Sciatic nerve (tissue), 2 donors: ENCODE results near the gene CHSY1. TPM values are rescaled to one million over a fixed set of nuclear protein-coding genes. Genes with fewer than 3 reads are reported as not detected.
A peak's percentile ranks its signal among the peaks of the same experiment; 100 is the strongest.

Experiments
- ATAC-seq: fragments of 200-7000 bp; cut with Tn5 transposase; one replicate; pipeline ENCODE4 v1.9.1; 2020; ENCODE audit warnings: mild to moderate bottlenecking, moderate library complexity
- DNase-seq: peaks from one replicate; pipeline ENCODE4 v3.0.0-alpha.2; 2020; ENCODE audit warnings: low spot score
- intact Hi-C: fragments of 100-400 bp; cut with DNase I; formaldehyde crosslinking; loops from one replicate; pipeline ENCODE4 v1.14.2; 2022
- total RNA-seq: library from RNA; stranded (reverse); fragmentation: NEBNext Ultra II Directional; extraction: Animal tissue kit (Norgen Biotek cat#: 25700); gene quantifications from one replicate; pipeline ENCODE4 v1.2.1, GENCODE V29; 2021
- donor health status: DM: no; HTN: no; CAD: no.
- donor health status: DM: no; HTN: no; CAD: no.

CHSY1 gene
- total RNA-seq, 1 donor from 2014 or later: 53.2 TPM

DNA sequence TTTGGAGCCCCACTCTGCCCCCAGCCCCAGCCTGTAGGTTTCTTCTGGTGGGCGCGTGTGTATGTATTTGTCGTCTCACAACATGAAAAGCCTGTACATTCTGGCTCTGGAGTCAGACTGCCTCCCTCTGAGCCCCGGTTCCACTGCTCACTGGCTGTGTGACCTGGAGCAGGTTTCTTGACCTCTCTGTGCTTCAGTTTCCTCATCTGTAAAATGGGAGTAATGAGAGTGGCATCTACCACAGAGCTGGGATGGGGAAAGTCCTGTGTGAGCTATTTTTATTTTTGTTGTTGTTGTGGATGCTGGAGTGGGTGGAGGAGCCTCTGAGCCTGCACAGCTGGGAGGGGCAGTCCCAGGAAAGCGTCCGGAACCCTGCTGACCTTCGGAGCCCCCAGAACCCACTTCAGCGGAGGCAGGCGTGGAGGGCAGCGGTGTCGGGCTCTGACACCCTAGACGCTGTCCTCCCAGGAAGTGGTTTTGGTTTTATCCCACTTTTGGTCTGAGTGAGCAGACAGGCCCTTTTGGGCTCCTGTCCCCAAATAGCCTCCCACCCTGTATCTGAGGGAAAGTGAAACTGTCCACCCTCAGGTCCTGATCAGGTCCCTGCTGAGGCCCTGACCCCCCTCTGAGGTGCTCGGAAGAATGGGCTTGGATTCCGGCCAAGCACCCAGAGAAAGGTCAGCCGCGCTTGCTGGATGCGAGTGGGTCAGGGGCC is 103.5 kb downstream of the CHSY1 start:
- peak; percentile 13 for ATAC-seq
- intact Hi-C loops: no loop called here
- DNase-seq: no peak

DNA sequence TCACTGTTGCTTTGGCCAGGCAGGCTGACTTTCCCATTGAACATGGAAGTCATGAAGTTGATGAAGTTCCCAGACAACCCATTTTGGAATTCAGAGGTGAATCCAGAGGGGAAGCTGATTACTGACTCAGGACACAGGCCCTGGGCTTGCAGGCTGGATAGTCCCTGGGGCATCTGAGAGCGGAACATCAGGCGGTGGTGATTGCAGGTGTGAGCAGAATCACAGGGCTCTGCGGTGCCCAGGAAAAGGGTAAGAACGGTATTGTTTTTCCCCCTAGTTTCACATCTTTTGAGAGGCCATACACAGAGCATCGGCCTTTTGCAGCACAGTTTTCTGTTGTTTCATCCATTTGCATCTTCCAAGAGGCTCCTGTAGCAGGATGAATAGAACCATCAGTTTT is 104.7 kb downstream of the CHSY1 start:
- intact Hi-C loops: no loop called here
- DNase-seq: no peak
- ATAC-seq: no peak

DNA sequence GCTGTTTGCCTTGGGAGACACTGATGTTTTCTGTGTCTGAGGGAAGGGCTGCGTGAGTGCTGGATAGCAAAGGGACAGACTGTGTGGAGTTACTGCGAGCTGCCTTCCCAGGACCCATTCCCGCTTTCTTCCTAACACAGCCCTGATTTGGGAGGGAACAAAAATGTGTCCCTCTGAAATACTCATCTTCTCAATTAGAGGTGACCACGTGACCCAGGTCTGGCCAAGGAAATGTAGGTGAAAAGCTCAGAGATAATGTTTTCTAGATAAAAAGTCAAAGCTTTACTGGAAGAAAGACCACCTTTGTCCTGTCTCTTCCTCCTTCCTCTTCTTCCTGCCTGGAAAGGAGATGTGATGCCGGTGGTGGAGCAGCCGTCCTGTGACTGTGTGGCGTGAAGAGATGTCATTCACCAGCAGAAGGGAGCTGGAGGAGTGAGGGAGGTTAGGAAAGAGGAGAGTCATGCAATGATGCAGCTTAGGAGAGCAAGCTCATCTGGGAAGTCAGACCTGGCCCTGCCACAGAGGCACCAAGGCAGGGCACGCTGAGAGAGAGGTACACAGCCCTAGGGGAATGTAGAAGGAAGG is 105.6 kb downstream of the CHSY1 start:
- DNase-seq (no peak), ATAC-seq (no peak)
- intact Hi-C loops: no loop called here

DNA sequence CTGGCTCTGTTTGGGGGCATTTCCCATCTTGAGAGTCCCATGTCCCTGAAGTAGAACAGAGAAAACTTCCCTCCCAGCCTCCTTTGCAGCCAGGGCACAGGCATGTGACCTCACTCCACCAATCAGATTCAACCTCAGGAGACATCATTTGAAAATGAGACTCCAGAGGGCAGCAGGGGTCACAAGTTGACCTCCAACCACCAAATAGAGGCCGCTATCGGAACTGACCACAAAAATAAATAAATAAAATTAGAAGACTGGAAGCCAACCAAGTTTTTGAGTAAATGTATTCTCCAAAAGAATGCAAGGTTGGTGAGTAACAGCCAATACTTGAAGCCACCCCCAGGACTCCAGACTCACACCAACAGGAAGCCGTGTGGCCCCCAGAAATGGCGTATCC is 106.5 kb downstream of the CHSY1 start:
- no peak for ATAC-seq
- intact Hi-C loops: no loop called here
- no peak for DNase-seq

DNA sequence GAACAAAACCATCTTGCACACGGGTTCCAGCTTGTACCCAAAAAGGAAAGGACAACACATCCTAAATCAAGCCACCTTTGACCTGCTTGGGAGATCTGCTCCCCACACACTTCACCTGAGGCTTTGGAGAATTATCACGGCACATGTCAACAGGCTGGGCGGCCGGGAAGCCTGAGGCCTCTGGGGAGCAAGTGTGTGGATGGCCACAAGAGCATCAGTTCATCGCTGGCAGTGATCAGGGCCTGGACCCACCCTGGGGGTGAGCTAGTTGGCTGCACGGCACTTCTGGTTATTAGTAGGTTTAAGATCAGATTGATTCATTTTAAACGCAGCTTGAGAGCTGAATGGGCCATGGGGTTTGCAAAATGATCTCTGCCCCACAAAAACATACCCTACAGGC is 108.5 kb downstream of the CHSY1 start:
- DNase-seq (no peak), ATAC-seq (no peak)
- intact Hi-C loops: no loop called here

DNA sequence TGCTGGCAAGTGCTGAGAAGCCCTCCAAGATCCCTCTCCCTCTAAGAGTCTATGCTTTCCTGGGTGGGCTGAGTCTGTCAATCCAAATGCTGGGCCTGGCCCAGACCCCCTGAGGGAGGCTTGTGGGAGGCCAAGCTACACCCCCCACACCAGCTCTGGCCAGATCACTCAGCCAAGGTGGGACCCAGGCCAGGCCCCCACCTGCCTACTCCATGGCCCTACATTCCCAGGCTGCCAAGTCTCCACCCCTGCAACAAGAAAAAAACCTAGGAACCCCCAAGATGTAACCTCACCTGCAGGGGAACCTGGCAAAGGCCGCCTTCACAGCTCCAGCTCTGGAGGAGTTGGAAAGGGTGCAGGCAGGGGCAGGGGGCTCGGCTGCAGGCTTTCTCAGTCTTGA is 109.1 kb downstream of the CHSY1 start:
- ATAC-seq: no peak
- DNase-seq: no peak
- intact Hi-C loops: no loop called here

DNA sequence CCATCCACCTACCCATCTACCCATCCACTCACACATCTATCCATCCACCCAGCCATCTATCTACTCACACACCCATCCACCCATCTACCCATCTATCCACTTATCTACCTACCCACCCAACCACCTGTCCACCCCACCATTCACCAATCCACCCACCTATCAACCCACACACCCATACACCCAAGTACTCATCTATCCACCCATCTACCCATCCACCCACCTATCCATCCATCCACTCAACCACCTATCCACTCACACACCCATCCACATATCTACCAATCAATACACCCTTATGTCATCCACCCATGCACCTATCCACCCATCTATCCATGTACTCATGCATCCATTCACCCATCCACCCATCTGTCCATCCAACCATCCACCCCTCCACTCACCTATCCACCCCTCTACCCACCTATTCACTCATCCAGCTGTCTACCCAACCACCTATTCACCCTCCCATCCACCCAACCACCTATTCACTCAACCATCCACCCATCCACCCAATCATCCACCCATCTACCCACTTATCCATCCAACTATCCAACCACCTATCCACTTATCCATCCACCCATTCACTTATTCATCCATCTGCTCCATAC is 109.8 kb downstream of the CHSY1 start:
- DNase-seq: no peak

DNA sequence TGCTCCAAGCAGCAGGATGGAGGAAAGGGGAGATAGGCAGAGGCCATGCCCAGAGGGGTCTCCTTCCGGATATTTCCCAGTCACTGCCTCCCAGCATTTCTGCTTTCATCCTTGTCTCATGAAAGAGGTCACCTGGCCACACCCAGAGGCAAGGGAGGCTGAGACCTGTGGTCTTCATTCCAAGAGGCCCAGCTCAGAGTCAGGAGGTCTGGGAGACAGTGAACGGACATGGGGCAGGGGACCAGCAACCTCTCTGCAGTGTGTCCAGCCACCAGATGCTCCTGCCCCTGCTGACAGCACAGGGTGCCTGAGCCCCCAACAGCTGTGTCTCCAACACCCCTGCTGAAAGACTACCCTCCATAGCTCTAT is 111.2 kb downstream of the CHSY1 start:
- no peak for DNase-seq
- no peak for ATAC-seq
- intact Hi-C loops: no loop called here

More for the DNA sequence above, 109.8 kb downstream of the CHSY1 start:
- intact Hi-C loops: no loop called here
- ATAC-seq: no peak

DNA sequence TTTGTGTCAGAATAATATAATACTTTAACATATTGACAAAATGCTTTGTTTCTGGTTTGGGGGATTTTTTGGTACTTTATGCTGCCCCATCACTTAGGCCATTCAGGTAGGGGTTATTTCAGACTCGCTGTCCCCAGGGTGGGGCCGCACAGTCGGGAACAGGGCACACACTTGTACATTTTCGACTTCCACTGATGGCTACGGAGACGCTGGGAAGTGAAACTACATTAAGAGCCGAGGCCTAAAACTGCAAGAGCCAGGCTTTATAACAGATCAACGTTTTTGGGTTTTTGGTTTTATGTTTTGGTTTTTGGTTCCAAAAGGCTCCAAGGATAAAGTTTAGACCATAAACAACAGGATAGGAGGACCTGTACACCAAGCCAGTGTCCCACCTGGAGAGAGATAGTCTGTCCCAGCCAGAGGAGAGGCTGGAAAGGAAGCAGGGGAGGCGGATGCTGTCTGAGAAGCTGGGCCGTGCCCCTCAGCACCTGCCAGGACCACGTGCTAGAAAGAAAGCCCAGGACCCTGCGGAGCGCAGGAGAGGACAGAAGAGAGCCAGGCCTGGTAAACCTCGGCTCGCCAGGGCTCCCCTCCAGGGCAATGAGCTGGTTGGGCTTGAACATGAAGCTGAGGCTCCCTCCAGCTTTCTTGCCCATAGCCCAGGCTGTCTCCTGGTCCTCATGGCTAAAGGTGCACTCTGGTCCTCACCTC is 111.7 kb downstream of the CHSY1 start:
- DNase-seq (no peak), ATAC-seq (no peak)
- intact Hi-C loops: no loop called here

DNA sequence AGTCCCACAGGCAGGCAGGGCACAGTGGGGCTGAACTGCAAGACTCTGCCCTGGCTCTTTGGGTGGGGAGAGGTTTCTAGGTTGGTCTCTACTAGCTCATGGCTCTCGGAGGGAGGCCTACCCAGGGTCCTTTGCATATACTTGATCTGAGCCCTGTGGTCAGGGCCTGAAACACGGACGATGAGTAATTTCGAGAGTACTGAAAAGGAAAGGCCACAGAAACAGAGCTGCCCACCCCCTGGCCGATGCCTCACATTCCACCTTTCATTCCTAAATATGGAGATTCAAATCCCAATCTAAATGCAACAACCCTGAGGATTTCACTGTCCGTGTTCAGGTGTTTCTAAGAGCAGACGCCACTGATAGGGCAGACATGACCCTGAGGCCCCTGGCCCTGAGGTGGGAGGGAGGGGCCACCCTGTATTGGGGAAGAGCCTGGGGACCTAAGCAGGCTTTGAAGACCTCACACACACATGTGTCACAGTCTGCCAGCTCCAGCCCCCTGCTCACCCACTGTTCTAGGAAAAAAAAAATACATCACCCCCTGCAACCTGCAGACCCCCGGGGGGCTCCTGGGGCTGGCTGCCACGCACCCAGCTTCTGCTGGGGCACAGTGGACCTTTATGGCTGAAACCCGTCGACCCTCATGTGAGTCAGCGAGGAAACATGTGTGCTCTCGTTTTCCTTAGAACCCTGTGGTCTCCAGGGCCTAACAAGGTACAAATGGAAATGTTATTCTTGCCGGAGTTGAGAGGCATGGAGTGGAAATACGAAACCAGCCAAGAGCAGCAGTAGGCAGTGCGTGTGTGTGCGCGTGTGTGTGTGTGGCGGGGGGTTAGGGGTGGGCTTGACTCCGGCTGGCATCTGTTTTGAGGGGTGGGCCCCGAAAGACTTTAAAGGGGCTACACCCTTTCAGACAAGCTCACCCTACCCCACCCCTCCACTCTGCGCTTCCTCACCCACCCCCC is 112.7 kb downstream of the CHSY1 start:
- ATAC-seq (no peak), DNase-seq (no peak)
- intact Hi-C loops: no loop called here

DNA sequence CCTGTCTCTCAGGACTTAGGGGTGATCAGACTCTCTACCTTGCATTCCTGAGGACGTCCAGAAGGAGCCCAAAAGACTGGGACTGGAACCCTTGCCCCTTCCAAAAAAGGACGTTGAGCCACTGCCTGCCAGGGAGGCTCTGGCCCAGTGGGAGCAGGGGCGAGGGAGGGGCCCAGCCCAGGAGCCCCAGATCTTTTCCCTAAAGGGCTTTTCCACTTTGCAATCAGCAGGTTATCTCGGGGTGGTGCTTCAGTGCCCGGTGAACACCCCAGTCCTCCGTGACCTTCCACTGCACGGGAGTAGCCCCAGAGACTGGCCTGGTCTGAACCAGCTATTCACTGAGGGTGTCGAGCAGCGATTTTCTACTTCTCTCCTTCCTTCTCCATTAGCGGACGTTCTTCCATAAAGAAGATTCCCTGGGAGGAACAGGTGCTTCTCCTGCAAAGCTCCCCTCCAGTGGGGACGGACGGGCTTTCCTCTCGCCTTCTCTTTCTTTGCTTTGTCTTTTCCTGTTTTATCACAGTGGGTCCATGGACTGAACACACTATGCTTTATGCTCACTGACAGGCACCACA is 113.7 kb downstream of the CHSY1 start:
- ATAC-seq: no peak
- DNase-seq: no peak
- intact Hi-C loops: no loop called here

DNA sequence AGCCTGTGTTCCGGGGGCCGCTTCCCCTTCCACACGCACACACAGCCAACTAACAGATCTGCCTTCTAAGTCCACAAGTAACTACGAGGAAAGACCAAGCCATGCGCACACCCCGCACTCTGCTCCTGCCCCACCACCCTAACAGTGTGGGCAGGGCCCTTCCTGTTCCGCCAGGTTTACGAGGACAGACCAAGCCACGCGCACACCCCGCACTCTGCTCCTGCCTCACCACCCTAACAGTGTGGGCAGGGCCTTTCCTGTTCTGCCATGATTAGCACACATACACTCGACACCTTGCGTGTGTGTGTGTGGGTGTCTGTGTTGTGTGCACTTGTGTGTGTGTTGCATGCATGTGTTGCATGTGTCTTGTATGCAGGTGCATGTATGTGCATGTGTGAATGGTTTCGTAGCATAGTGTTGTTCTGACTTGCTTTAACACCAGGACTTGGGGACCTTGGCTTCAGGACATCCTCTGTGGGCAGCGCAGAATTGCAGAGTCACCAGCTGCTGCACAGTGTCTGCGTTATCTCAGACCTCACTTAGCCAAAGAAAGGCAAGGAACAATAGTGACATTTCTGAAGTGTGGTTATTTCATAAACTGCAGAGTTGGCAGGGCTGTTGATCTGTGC is 114.4 kb downstream of the CHSY1 start:
- DNase-seq (no peak), ATAC-seq (no peak)

DNA sequence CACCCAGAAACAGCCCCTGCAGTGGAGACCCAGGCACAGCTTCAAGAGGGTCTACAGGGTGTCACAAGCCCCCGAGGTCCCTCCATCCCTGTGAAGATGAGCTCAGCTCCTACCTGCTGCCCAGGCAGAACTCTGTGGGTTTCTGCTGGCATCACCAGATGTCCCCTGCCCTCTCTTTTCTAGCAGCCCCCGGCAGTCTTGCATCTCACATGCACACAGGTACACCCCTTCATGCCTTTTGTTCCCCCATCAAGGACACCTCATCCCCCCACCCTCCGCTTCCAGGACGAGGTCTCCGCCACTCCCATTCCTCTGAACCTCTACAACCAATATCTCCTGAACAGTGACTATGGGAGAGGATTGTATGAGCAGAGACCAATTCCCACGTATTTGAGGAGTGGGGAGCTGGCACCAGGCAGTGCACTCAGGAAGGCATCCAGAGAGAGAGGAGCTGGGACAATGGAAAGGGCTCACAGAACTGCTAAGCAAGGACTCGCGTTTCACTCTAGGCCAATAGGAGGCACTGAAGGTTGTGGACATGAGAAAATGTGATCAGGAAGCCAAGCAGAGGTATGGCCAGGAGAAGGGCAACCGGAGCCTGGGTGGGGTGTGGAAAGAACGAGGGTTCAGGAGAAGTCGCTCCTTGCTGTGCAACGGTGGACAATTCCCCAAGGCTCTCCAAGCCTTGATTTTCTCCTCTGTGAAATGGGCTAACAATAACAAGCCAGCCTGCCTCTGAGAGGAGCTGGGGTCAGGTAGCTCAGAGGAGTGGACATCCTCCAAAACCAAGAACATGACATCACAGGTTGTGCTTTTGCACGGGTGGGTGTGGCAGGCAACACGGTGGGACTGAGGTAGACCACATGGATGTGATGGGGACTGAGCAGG is 115.2 kb downstream of the CHSY1 start:
- ATAC-seq (no peak), DNase-seq (no peak)
- intact Hi-C loops: no loop called here

More for the DNA sequence above, 114.4 kb downstream of the CHSY1 start:
- intact Hi-C loops: no loop called here

DNA sequence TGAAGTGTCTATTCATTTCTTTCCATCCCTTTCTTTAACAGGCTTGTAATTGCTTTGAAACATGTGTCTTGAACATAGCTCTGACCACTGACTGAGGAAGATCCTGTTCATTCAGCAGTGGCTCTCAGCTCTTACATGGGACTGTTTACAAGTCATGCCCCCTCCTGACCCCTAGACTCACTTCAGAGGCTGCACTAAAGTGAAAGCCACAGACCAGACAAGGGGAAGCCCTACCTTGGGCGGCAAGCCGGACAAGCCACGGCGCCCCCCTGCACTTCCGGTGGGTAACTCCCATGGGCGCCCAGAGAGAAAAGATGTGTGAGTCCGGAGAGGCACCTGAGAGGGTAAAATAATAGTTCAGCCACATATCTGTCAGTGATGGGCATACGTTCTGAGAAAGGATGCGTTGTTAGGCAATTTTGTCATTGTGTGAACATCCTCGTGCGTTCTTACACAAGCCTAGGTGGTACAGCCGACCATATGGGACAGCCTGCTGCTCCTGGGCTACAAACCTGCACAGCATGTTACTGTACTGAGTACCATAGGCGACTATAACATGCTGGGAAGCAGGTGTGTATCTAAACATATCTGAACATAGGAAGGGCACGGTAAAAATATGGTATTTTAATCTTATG is 116.2 kb downstream of the CHSY1 start:
- intact Hi-C loops: no loop called here
- DNase-seq: no peak
- ATAC-seq: no peak

DNA sequence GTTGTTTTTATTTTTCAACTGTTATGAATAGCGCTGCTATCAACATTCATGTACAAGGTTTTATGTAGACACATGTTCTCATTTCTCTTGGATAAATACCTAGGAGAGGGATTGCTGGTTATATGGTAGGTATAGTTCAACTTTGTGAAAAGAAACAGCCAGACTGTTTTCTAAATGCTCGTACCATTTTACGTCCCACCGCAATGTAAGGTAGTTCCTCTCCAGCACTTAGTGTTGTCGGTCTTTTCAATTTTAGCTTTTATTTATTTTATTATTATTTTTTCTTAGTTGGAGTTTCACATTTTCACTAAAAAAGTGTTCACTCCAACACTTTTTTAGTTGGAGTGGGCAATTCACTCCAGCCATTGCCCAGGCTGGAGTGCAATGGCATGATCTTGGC is 117.1 kb downstream of the CHSY1 start:
- ATAC-seq (no peak), DNase-seq (no peak)
- intact Hi-C loops: no loop called here

DNA sequence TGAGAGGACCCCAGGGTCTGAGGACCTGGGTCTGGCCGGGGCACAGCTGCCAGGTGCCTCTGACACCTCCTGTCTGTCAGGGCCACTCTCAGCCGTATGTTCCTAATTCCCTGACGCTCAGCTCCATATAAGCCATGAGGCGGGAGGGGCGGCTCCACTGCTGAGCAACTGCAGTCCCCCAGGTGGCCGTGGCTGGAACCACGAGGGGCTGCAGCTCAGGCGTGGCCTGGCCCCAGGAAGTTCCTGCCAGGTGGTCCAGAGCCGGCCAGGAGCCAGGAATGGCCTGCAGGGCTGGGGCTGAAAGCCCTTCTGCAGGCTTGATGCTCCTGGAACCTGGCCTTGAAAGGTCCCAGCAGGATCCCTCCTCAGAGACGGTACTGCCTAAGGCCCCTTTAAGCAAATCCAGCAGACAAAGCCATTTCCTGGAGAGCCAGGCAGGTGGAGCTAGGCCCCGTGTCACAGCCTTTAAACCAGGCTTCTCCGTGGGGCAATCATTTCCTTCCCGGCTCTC is 118.0 kb downstream of the CHSY1 start:
- ATAC-seq (no peak), DNase-seq (no peak)
- intact Hi-C loops: no loop called here

DNA sequence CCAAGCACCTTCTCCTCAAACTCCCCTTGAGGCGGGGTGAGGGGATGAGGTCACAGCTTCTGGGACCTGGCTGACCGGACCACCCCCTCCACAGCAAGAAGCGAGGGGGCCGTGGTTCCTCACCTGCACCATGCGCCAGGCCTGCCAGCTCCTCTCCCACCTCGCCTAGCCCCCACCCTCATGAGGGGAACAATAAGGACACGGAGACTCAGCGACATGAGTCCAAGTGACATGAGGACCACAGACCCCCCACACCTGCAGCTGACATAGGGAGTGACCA is 118.7 kb downstream of the CHSY1 start:
- intact Hi-C loops: no loop called here
- no peak for ATAC-seq
- DNase-seq: no peak
